Calu3 (cell line): Measurements from ENCODE around the gene OVCH2. TPM values are rescaled to one million over a fixed set of nuclear protein-coding genes. Genes with fewer than 3 reads are reported as not detected.

Experiments used
- BruUV-seq: library from RNA; stranded (reverse); fragments of 400-500 nt; replicated peaks from 2 replicates; lab custom pipeline; 2021; lab: Mats Ljungman, UMichigan
- CTCF ChIA-PET: fragments of 300-600 bp; sonication (Branson Sonifier 250); formaldehyde crosslinking; loops from one replicate; lab custom pipeline; 2022; ENCODE audit warnings: antibody characterized with exemption; lab: Charles Lee
- DNase-seq: peaks from one replicate; pipeline ENCODE4 v3.0.0; 2022
- H3K27ac Mint-ChIP-seq: one replicate; pipeline ENCODE4 v1.8.0; 2022; ENCODE audit warnings: mixed read lengths; ENCODE audit not compliant: unreplicated experiment
- H3K27me3 Mint-ChIP-seq: one replicate; pipeline ENCODE4 v1.8.0; 2022; ENCODE audit warnings: mixed read lengths; ENCODE audit not compliant: unreplicated experiment
- H3K36me3 Mint-ChIP-seq: one replicate; pipeline ENCODE4 v1.8.0; 2022; ENCODE audit warnings: mild to moderate bottlenecking, moderate library complexity, mixed read lengths; ENCODE audit not compliant: insufficient read depth, unreplicated experiment
- H3K4me1 Mint-ChIP-seq: one replicate; pipeline ENCODE4 v1.8.0; 2022; ENCODE audit warnings: mild to moderate bottlenecking, low read depth, mixed read lengths; ENCODE audit not compliant: unreplicated experiment
- H3K4me3 Mint-ChIP-seq: one replicate; pipeline ENCODE4 v1.8.0; 2022; ENCODE audit warnings: mild to moderate bottlenecking, low read depth, moderate library complexity, mixed read lengths; ENCODE audit not compliant: unreplicated experiment
- H3K9me3 Mint-ChIP-seq: one replicate; pipeline ENCODE4 v1.8.0; 2022; ENCODE audit warnings: low read depth, mixed read lengths; ENCODE audit not compliant: unreplicated experiment
- CTCF ChIP-seq: fragments of 200-600 bp; IDR thresholded peaks from one replicate; pipeline ENCODE4 v1.8.0; 2022; ENCODE audit warnings: antibody characterized with exemption; ENCODE audit not compliant: unreplicated experiment
- intact Hi-C: fragments of 100-400 bp; cut with micrococcal nuclease; formaldehyde crosslinking; loops from one replicate; pipeline ENCODE4 v1.10.0; 2022; ENCODE audit not compliant: unreplicated experiment
- total RNA-seq: library from RNA; stranded (reverse); gene quantifications from 2 replicates; pipeline ENCODE4 v1.2.3, GENCODE V29; 2022

OVCH2 gene
- total RNA-seq, 1 experiment from 2014 or later = not detected

- TF ChIP-seq CTCF = no peak
- CTCF ChIA-PET = no interaction called here
- Mint-ChIP-seq H3K4me3 (no peak overlapping the region), H3K27me3 (peaks cover 85% of the 10 kb centered on the region), H3K4me1 (no peaks in the 10 kb centered on the region), H3K36me3 (no peaks in the 10 kb centered on the region), H3K9me3 (no peaks in the 10 kb centered on the region), H3K27ac (no peak overlapping the region)
- DNase-seq = no peak
- BruUV-seq = no TSS peak
- intact Hi-C loops = no loop called here
These were observed 2.5 kb downstream of the OVCH2 start for GRCh38 chr11:7703740-7704139.

- TF ChIP-seq CTCF = no peak
- no TSS peak for BruUV-seq
- H3K9me3 Mint-ChIP-seq = no peaks in the 10 kb centered on the region
- H3K4me3 Mint-ChIP-seq = no peak overlapping the region
- H3K36me3 Mint-ChIP-seq = no peaks in the 10 kb centered on the region
- intact Hi-C loops = no loop called here
- CTCF ChIA-PET = no interaction called here
- no peaks in the 10 kb centered on the region for H3K4me1 Mint-ChIP-seq
- DNase-seq = no peak
- H3K27ac Mint-ChIP-seq = no peak overlapping the region
- peaks cover 80% of the 10 kb centered on the region for H3K27me3 Mint-ChIP-seq
These were observed 9.9 kb downstream of the OVCH2 start for GRCh38 chr11:7696424-7696823.

DNA sequence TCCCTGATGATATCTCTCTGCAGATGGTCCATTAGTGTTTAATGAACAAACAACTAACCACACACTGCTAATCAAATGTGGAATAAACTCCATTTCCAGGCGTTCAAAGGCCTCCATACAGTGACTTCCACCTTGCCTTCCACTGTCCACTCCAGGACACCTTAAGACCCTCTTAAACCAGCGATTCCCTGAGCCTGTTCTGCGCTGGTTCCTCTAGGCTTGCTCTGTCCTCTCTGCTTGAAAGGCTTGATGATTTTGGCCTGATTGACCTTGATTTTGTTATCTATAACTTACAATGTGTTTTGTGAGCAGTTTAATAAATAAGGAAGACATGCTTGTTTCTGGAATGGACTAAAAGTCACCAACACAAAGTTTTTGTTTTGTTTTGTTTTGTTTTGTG lies 12.0 kb downstream of the OVCH2 start:
- no peaks in the 10 kb centered on the region for H3K9me3 Mint-ChIP-seq

GRCh38 chr11:7692426-7692825 lies 13.9 kb downstream of the OVCH2 start:
- BruUV-seq = no TSS peak
- Mint-ChIP-seq H3K4me3 (no peak overlapping the region), H3K4me1 (peaks cover 7% of the 10 kb centered on the region), H3K27ac (no peak overlapping the region), H3K27me3 (peaks cover 45% of the 10 kb centered on the region), H3K9me3 (no peaks in the 10 kb centered on the region), H3K36me3 (no peaks in the 10 kb centered on the region)
- DNase-seq = no peak
- TF ChIP-seq CTCF = no peak
- intact Hi-C loops = no loop called here
- CTCF ChIA-PET = interaction anchor here (1.3 kb wide), 1 partner anchor 179 kb away, joined by 3 read pairs; the partner anchor contains the start of gene PPFIBP2

More for the DNA sequence above, 12.0 kb downstream of the OVCH2 start:
- no peaks in the 10 kb centered on the region for H3K4me1 Mint-ChIP-seq
- CTCF ChIA-PET = interaction anchor here (0.7 to 1.2 kb wide), 3 partner anchors 181 to 1075 kb away, joined by 3 read pairs; partner anchors contain the start of genes PPFIBP2 and TPP1
- peaks cover 63% of the 10 kb centered on the region for H3K27me3 Mint-ChIP-seq
- TF ChIP-seq CTCF = no peak
- no peak overlapping the region for H3K4me3 Mint-ChIP-seq
- BruUV-seq = no TSS peak
- H3K36me3 Mint-ChIP-seq = no peaks in the 10 kb centered on the region
- no peak for DNase-seq
- intact Hi-C loops = loop anchor here (2.0 kb wide), 2 partner anchors 251 to 341 kb away; no protein-coding TSS in a partner anchor
- no peak overlapping the region for H3K27ac Mint-ChIP-seq
